Placental epithelial cell (primary cell): ENCODE data around the gene PNPLA6. TPM values are rescaled to one million over a fixed set of nuclear protein-coding genes. Genes with fewer than 3 reads are reported as not detected.

ENCODE experiments used
- small RNA-seq: library from RNA; depleted of rRNA; stranded (forward); fragments of <200 nt; gene quantifications from one replicate; pipeline ENCODE3, GENCODE V24; 2012
- total RNA-seq: library from RNA; depleted of rRNA; stranded (reverse); fragments of >200 nt; gene quantifications from 2 replicates; pipeline ENCODE4 v1.2.3, GENCODE V29; 2012

PNPLA6 gene
- 130 and 198 TPM in 2 replicates for total RNA-seq

DNA sequence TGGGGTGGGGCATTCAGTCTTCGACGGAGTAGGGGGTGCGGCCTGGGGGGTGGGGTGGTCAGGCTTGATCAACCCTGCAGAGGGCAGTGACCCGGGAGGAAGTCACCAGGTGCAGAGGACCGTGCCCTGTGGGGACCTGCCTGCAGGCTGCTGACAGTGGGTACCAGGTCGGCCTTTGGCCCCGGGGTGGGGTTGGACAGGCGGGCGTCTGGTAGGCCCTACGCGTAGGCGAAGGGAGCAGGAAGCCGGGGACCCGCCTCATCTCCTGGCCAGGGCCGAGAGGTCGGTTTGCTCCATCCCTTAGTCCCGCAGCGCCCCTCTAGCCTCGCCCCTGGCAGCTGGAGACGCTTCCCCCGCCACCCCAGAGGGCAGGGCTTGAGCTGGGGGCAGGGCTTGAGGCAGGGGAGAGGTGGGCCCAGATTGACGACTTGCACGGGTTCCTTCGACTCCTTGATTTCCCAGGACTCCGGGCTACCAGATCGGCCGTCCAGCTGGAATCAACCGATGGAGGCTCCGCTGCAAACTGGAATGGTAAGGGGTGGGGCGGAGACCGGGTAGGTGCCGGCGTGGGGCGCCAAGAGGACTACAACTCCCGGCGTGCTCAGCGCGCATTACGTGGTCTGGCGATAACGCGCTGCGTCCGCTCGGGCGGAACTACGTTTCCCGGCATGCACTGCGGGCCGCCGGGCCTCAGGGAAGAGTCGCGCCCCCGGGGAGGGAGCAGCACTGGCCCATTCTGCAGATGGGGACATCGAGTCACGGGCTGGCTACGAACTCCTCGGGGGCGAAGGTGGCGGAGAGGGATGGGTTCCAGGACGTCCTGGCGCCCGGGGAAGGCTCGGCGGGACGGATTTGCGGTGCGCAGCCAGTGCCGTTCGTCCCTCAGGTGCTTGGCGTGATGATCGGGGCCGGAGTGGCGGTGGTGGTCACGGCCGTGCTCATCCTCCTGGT, at the start of gene PNPLA6:
Gene PNPLA6, plus strand, starts transcription at position 671 of the 951 bp plus-strand sequence. Its CDS starts 72 bp downstream, at position 743.

DNA sequence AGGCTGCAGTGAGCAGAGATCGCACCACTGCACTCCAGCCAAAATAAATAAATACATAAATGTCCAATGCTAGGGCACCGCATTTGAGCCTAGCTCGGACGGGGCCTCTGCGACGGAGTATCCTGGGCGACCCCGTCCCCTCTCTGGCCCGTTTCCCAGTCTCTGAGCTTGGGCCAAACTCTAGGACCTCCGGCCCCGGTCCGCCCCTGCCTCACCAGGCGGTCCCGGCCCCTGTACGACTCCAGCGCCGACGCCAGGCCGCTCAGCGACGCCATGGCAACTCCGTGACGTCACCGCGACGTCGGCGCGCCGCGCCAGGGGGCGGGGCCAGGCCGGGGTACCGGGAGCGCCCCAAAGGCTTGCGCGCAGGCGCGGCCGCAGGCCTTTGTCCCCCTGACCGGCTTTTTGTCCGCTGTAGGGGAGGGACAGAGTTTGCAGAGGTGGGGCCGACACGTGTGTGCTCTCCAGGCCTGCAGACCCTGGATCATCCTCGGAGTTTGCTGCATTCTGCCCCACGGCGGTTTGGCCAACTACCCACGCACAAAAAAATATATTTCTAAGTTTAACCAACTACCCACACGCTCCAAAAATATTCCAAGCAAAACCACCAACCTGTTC, 46.7 kb upstream of the PNPLA6 start, which contains the start of gene PEX11G:
Gene PEX11G, minus strand, starts transcription at position 300 of the 618 bp plus-strand sequence. Its CDS starts 25 bp downstream, at position 275.

GRCh38 chr19:7515645-7516151, 19.8 kb upstream of the PNPLA6 start, which contains the start of gene ZNF358:
ZNF358 (plus strand) TSS chr19:7516103; CDS start chr19:7519243, 3,140 bp downstream.

DNA sequence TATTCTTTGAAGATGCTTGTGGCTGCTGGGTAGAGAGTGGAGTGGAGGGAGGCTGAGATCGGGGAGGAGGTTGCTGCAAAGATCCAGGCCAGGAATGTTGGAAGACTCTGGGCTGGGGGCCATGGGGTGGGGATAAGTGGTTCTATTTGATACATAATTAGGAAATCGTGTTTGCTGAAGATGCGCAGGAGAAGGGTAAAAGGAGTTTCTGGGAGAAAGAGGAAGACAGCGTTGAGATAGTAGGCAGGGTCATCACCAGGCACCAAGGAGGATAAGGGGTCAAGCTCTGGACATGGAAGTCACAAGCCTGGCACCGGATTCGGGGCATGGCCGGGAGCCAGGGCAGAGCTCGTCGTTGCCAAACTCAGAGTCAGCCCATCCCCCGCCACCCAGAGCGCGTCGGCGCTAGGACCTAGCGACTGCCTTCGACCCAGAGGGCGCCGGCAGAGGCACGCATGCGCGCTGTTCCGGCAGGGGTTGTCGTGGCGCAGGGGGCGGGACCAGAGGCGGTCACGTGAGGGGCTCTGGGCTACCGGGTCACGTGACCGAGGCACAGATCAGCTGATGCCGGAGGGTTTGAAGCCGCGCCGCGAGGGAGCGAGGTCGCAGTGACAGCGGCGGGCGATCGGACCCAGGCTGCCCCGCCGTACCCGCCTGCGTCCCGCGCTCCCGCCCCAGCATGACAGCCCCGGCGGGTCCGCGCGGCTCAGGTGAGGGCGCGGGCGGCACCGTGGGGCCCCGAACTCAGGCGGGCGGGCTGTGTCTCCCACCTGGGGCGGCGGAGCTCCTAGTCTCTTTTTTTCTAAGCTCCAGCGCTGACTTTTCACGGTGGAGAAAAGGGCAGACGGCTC, 13.2 kb upstream of the PNPLA6 start, which contains the start of gene MCOLN1:
Gene MCOLN1, plus strand, starts transcription at position 553 of the 851 bp plus-strand sequence. Its CDS starts 127 bp downstream, at position 680.

GRCh38 chr19:7595466-7596133, 60.1 kb downstream of the PNPLA6 start, which contains the start of gene CAMSAP3:
CAMSAP3 (plus strand) TSS chr19:7595863; CDS start chr19:7596003, 140 bp downstream.

Small RNA genes within 50 kb of the gene (small RNA-seq; reads per million reads assigned to genes)
- gene AC008878.2, result not detected

Other genes starting within 250 kb of the PNPLA6 start
- gene INSR, start 241.3 kb upstream of the PNPLA6 start, total RNA-seq, result 21.6 and 54.2 TPM in 2 replicates
- 84.0 and 228 TPM in 2 replicates for gene ARHGEF18, start 186.8 kb upstream of the PNPLA6 start, total RNA-seq
- gene PEX11G, start 46.7 kb upstream of the PNPLA6 start, total RNA-seq, result 2.8 and 5.9 TPM in 2 replicates
- gene ZNF358, start 19.6 kb upstream of the PNPLA6 start, total RNA-seq, result 44.0 and 47.5 TPM in 2 replicates
- gene MCOLN1, start 13.1 kb upstream of the PNPLA6 start, total RNA-seq, result 6.8 and 7.9 TPM in 2 replicates
- gene CAMSAP3, start 60.1 kb downstream of the PNPLA6 start, total RNA-seq, result 7.8 and 8.2 TPM in 2 replicates
- gene XAB2, start 93.8 kb downstream of the PNPLA6 start, total RNA-seq, result 47.0 and 62.0 TPM in 2 replicates
- gene PET100, start 94.1 kb downstream of the PNPLA6 start, total RNA-seq, result 3.6 and 13.3 TPM in 2 replicates
- not detected in 2 replicates for gene PCP2, start 98.0 kb downstream of the PNPLA6 start, total RNA-seq
- 73.6 and 81.3 TPM in 2 replicates for gene STXBP2, start 101.4 kb downstream of the PNPLA6 start, total RNA-seq
- not detected in 2 replicates for gene RETN, start 133.3 kb downstream of the PNPLA6 start, total RNA-seq
- gene MCEMP1, start 141.4 kb downstream of the PNPLA6 start, total RNA-seq, result not detected in 2 replicates
- 22.8 and 71.0 TPM in 2 replicates for gene TRAPPC5, start 145.1 kb downstream of the PNPLA6 start, total RNA-seq
- gene FCER2, start 166.4 kb downstream of the PNPLA6 start, total RNA-seq, result not detected in 2 replicates
- not detected in 2 replicates for gene CLEC4G, start 196.4 kb downstream of the PNPLA6 start, total RNA-seq
- gene CD209, start 211.8 kb downstream of the PNPLA6 start, total RNA-seq, result not detected in 2 replicates
- gene CLEC4M, start 227.5 kb downstream of the PNPLA6 start, total RNA-seq, result not detected in 2 replicates